Hepatocyte (in vitro differentiated cells): ENCODE data around the gene LFNG. TPM values are rescaled to one million over a fixed set of nuclear protein-coding genes. Genes with fewer than 3 reads are reported as not detected.

Experiments used
- DNase-seq: peaks from one replicate; pipeline ENCODE4 v3.0.0-alpha.2; 2016; ENCODE audit warnings: low spot score
- H2AFZ ChIP-seq: fragments of 200-600 bp; sonication (generic); 2 replicates; pipeline ENCODE4 v1.6.0; 2016; ENCODE audit warnings: antibody characterized with exemption, mild to moderate bottlenecking
- H3K27ac ChIP-seq: fragments of 200-600 bp; sonication (generic); 2 replicates; pipeline ENCODE4 v1.5.1; 2016; ENCODE audit warnings: mild to moderate bottlenecking
- H3K27me3 ChIP-seq: fragments of 200-600 bp; sonication (generic); 2 replicates; pipeline ENCODE4 v1.6.1; 2016
- H3K36me3 ChIP-seq: fragments of 200-600 bp; sonication (generic); replicated peaks from 2 replicates; pipeline ENCODE4 v1.5.1; 2016; ENCODE audit warnings: low read depth; ENCODE audit not compliant: insufficient read depth
- H3K4me1 ChIP-seq: fragments of 200-600 bp; sonication (generic); 2 replicates; pipeline ENCODE4 v1.5.1; 2016; ENCODE audit warnings: mild to moderate bottlenecking, moderate library complexity; ENCODE audit not compliant: insufficient read depth
- H3K4me2 ChIP-seq: fragments of 200-600 bp; sonication (generic); 2 replicates; pipeline ENCODE4 v1.6.0; 2016
- H3K4me3 ChIP-seq: fragments of 200-600 bp; sonication (generic); 2 replicates; pipeline ENCODE4 v1.5.1; 2016; ENCODE audit warnings: mild to moderate bottlenecking
- H3K79me2 ChIP-seq: fragments of 200-600 bp; sonication (generic); 2 replicates; pipeline ENCODE4 v1.6.0; 2017; ENCODE audit warnings: mild to moderate bottlenecking
- H3K9me2 ChIP-seq: fragments of 200-600 bp; sonication (generic); replicated peaks from 2 replicates; pipeline ENCODE4 v1.6.0; 2017; ENCODE audit warnings: mild to moderate bottlenecking; ENCODE audit not compliant: insufficient read depth
- H3K9me3 ChIP-seq: fragments of 200-600 bp; sonication (generic); 2 replicates; pipeline ENCODE4 v1.5.1; 2016; ENCODE audit warnings: low read depth, mild to moderate bottlenecking
- H4K20me1 ChIP-seq: fragments of 200-600 bp; sonication (generic); 2 replicates; pipeline ENCODE4 v1.6.0; 2016; ENCODE audit warnings: mild to moderate bottlenecking; ENCODE audit not compliant: insufficient read depth, poor library complexity, severe bottlenecking
- EZH2 ChIP-seq: fragments of 200-600 bp; sonication (generic); IDR thresholded peaks from 2 replicates; pipeline ENCODE4 v1.6.1; 2016; ENCODE audit warnings: antibody characterized with exemption, mild to moderate bottlenecking, borderline replicate concordance
- EZH2phosphoT487 ChIP-seq: fragments of 200-600 bp; sonication (generic); IDR thresholded peaks from one replicate; pipeline ENCODE4 v1.6.1; 2018; ENCODE audit warnings: antibody characterized with exemption, mild to moderate bottlenecking, low read depth, moderate library complexity; ENCODE audit not compliant: unreplicated experiment, severe bottlenecking
- WGBS: methylation state at CpG from one replicate; pipeline ENCODE4 v1.1.6; 2016; ENCODE audit warnings: low lambda C conversion rate; ENCODE audit errors: missing lambda C conversion rate; 5-methylcytosine and 5-hydroxymethylcytosine counted together
- polyA plus RNA-seq: library from polyadenylated mRNA; unstranded; fragments of >200 nt; fragmentation: Nextera tagmentation; extraction: Ambion mirVana; gene quantifications from 2 replicates; pipeline ENCODE4 v1.2.1, GENCODE V29; 2016
- total RNA-seq: library from RNA; depleted of rRNA; stranded (reverse); fragments of >200 nt; gene quantifications from 2 replicates; pipeline ENCODE4 v1.2.3, GENCODE V29; 2014
- TF ChIP-seq, protein P1 (sequence below): fragments of 200-600 bp; sonication (generic); IDR thresholded peaks from 2 replicates; pipeline ENCODE4 v1.5.1; 2016; ENCODE audit warnings: antibody characterized with exemption, mild to moderate bottlenecking; ENCODE audit not compliant: poor library complexity

The LFNG gene
- total and polyA plus RNA-seq, 2 experiments from 2014 or later: 1.2 to 4.5 TPM

DNA sequence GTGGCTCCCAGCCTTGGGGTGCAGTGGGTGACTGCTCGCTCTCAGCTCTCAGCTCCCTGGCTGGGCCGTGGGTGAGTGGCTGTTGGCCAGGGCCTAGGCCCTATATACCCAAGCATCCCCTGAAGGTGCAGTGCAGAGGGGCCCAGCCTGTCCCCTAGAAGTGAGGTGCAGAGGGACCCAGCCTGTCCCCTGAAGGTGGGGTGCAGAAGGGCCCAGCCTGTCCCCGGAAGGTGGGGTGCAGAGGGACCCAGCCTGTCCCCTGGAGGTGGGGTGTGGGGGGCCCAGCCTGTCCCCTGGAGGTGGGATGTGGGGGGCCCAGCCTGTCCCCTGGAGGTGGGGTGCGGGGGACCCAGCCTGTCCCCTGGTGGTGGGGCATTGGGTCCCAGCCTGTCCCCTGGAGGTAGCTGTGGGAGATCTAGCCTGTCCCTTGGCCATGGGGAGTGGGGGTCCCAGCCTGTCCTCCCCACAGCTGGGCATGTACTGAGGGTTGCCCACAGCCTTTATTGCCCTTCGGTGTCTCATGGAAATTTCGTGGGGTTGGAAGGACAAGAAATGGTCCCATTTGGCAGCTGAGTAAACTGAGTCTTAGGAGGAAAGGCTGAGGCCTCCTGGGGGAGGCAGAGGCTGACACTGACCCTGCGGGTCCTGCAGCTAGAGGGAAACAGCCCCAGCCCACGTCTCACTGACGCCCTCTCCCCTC lies 17.5 kb upstream of the LFNG start:
- Histone ChIP-seq H4K20me1 (no peaks in the 10 kb centered on the region), H3K4me3 (no peak overlapping the region), H3K9me3 (no peaks in the 10 kb centered on the region), H3K27ac (no peak overlapping the region), H3K79me2 (no peaks in the 10 kb centered on the region), H3K9me2 (no peaks in the 10 kb centered on the region), H2AFZ (no peak overlapping the region), H3K4me2 (no peak overlapping the region), H3K4me1 (peaks cover 9% of the 10 kb centered on the region), H3K27me3 (no peaks in the 10 kb centered on the region), H3K36me3 (no peaks in the 10 kb centered on the region)
- DNase-seq: no peak
- WGBS: 83% methylated on average over 8 of the region's 9 CpGs
- no peak for TF ChIP-seq EZH2
- TF ChIP-seq, protein P1, sequence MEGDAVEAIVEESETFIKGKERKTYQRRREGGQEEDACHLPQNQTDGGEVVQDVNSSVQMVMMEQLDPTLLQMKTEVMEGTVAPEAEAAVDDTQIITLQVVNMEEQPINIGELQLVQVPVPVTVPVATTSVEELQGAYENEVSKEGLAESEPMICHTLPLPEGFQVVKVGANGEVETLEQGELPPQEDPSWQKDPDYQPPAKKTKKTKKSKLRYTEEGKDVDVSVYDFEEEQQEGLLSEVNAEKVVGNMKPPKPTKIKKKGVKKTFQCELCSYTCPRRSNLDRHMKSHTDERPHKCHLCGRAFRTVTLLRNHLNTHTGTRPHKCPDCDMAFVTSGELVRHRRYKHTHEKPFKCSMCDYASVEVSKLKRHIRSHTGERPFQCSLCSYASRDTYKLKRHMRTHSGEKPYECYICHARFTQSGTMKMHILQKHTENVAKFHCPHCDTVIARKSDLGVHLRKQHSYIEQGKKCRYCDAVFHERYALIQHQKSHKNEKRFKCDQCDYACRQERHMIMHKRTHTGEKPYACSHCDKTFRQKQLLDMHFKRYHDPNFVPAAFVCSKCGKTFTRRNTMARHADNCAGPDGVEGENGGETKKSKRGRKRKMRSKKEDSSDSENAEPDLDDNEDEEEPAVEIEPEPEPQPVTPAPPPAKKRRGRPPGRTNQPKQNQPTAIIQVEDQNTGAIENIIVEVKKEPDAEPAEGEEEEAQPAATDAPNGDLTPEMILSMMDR: no peak
- TF ChIP-seq EZH2phosphoT487: no peak

DNA sequence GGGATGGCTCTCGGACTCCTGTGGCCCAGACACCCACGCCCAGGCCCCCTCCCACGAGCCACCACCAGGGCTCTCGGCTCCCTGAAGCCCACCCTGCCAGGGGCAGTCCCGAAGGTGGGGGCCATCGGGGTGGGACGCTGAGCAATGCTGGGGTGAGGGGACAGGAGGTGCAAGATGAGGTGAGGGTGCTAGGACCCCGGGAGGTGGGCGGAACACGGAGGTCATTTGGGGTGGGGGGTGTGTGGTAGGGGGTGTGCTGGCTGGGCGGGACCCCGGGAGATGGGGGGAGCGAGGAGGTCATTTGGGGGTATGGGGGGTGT lies 17.0 kb upstream of the LFNG start:
- TF ChIP-seq EZH2 (no peak), EZH2phosphoT487 (no peak)
- TF ChIP-seq, protein P1: no peak
- Histone ChIP-seq H3K27ac (no peak overlapping the region), H2AFZ (no peak overlapping the region), H3K4me1 (peaks cover 7% of the 10 kb centered on the region), H3K9me2 (no peaks in the 10 kb centered on the region), H3K4me2 (no peak overlapping the region), H4K20me1 (no peaks in the 10 kb centered on the region), H3K4me3 (no peak overlapping the region), H3K9me3 (no peaks in the 10 kb centered on the region), H3K79me2 (no peaks in the 10 kb centered on the region), H3K36me3 (no peaks in the 10 kb centered on the region), H3K27me3 (no peaks in the 10 kb centered on the region)
- WGBS: 85% methylated on average over 9 of the region's 13 CpGs
- DNase-seq: no peak

DNA sequence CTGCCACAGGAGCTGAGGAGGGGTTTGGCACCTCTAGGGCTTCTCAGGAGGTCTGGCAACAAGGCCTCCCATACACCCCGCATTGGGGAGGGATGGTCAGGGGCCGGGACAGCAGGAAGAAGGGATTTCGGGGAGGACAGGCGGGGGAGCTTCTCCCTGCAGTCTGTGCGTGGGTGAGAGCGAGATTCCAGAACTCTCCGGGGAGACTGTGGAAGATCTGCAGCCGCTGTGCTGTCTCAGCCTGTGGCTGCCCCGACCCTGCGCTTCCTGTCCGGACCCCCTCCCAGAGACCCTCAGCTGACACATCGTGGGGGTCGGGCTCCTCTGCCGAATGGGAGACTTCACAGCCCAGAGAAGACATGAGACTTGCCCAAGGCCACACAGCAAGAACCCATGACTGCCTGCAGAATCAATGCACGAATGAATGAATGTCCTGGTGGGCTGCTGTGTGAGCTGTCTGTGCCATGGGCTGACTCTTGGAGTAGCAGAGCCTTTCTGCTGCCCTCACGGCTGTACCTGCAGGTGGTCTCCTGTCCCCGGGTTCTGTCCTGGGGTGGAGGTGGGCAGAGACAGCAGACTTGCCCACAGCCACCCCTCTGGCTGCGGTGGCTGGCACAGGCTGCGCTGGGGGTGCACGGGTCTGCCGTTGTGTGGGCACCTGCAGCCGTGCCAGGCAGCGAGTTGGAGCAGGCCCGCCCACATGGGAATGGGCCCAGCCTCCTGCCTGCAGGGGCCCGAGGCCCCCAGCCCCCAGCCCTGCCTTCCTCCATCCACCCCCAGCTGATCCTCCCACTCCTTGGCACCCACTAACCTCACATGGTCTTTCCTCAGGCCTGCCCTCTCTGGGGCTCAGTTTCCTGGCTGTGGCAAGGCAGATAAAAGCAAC lies 16.3 kb upstream of the LFNG start:
- no peaks in the 10 kb centered on the region for H3K27me3 ChIP-seq
- TF ChIP-seq, protein P1: no peak
- TF ChIP-seq EZH2 (no peak), EZH2phosphoT487 (no peak)
- H3K36me3 ChIP-seq: no peaks in the 10 kb centered on the region
- no peaks in the 10 kb centered on the region for H4K20me1 ChIP-seq
- no peaks in the 10 kb centered on the region for H3K79me2 ChIP-seq
- WGBS: 83% methylated on average over 22 of the region's 25 CpGs
- no peaks in the 10 kb centered on the region for H3K9me3 ChIP-seq
- no peak overlapping the region for H2AFZ ChIP-seq
- no peak overlapping the region for H3K27ac ChIP-seq
- H3K4me3 ChIP-seq: no peak overlapping the region
- DNase-seq: no peak
- no peak overlapping the region for H3K4me2 ChIP-seq
- H3K9me2 ChIP-seq: no peaks in the 10 kb centered on the region
- H3K4me1 ChIP-seq: peaks cover 2% of the 10 kb centered on the region
